ENCODE data around the gene ARID5B. TPM values are rescaled to one million over a fixed set of nuclear protein-coding genes. Genes with fewer than 3 reads are reported as not detected.

The ARID5B gene
- total and polyA plus RNA-seq, 2 experiments from 2014 or later = 1.3 to 1.6 TPM

- Histone ChIP-seq H3K27ac (ENCODE audit: low read depth) (no peak overlapping the region), H3F3A (replicated peaks; ENCODE audit: low read depth) (no peaks in the 10 kb centered on the region), H3K4me2 (no peak overlapping the region), H3K9me2 (ENCODE audit: insufficient read depth) (0 out of 2 replicates have a peak, but pooled peaks cover 9% of the 10 kb centered on the region), H3K79me2 (replicated peaks; ENCODE audit: insufficient read depth) (no peaks in the 10 kb centered on the region), H3K4me1 (ENCODE audit: insufficient read depth) (no peaks in the 10 kb centered on the region), H2AFZ (no peak overlapping the region), H3K36me3 (ENCODE audit: insufficient read depth) (no peaks in the 10 kb centered on the region), H4K20me1 (replicated peaks; ENCODE audit: insufficient read depth) (no peaks in the 10 kb centered on the region), H3K27me3 (ENCODE audit: insufficient read depth) (no peaks in the 10 kb centered on the region), H3K4me3 (no peak overlapping the region)
- DNase-seq (ENCODE audit: low spot score) = no peak
- no peak overlapping the region for H3K4me3 Mint-ChIP-seq
- H3K9me3 Mint-ChIP-seq = no peaks in the 10 kb centered on the region
- no peaks in the 10 kb centered on the region; the same call in 2 of the 3 replicates for H3K36me3 Mint-ChIP-seq (ENCODE audit: low read depth)
- TF ChIP-seq ETS1 (IDR thresholded peaks at IDR 0.05) = no peak
- no peak for TF ChIP-seq EZH2phosphoT487 (IDR thresholded peaks at IDR 0.05; ENCODE audit: unreplicated experiment)
- TF ChIP-seq CTCF (conservative IDR thresholded peaks at IDR 0.05; ENCODE audit: low read depth in 2 of 2) = no peak
- TF ChIP-seq JUNB (IDR thresholded peaks at IDR 0.05; ENCODE audit: unreplicated experiment) = no peak
- TF ChIP-seq CREB1 (CRISPR knock-in tag; IDR thresholded peaks at IDR 0.05; ENCODE audit: low read depth) = no peak
- no peak for ATAC-seq
- no peaks in the 10 kb centered on the region for H3K4me1 Mint-ChIP-seq
- no peak overlapping the region for H3K27ac Mint-ChIP-seq
- no peaks in the 10 kb centered on the region for H3K27me3 Mint-ChIP-seq (ENCODE audit: insufficient read depth, low read depth, poor library complexity)
These were observed 182.1 kb downstream of the ARID5B start for GRCh38 chr10:62083412-62084267.

- no peaks in the 10 kb centered on the region for H3K4me1 ChIP-seq (ENCODE audit: insufficient read depth)
- H3K27ac Mint-ChIP-seq = no peak overlapping the region
- DNase-seq (ENCODE audit: low spot score) = no peak
- no peaks in the 10 kb centered on the region for H4K20me1 ChIP-seq (replicated peaks; ENCODE audit: insufficient read depth)
- no peak overlapping the region for H3K4me3 Mint-ChIP-seq
- no peaks in the 10 kb centered on the region for H3K27me3 Mint-ChIP-seq (ENCODE audit: insufficient read depth, low read depth, poor library complexity)
- no peaks in the 10 kb centered on the region for H3K4me1 Mint-ChIP-seq
- H2AFZ ChIP-seq = no peak overlapping the region
- no peaks in the 10 kb centered on the region; the same call in 2 of the 3 replicates for H3K36me3 Mint-ChIP-seq (ENCODE audit: low read depth)
- ATAC-seq = no peak
- no peak overlapping the region for H3K27ac ChIP-seq (ENCODE audit: low read depth)
- H3K4me3 ChIP-seq = no peak overlapping the region
- H3F3A ChIP-seq (replicated peaks; ENCODE audit: low read depth) = no peaks in the 10 kb centered on the region
- no peaks in the 10 kb centered on the region for H3K79me2 ChIP-seq (replicated peaks; ENCODE audit: insufficient read depth)
- 0 out of 2 replicates have a peak, but pooled peaks cover 6% of the 10 kb centered on the region for H3K9me2 ChIP-seq (ENCODE audit: insufficient read depth)
- no peaks in the 10 kb centered on the region for H3K27me3 ChIP-seq (ENCODE audit: insufficient read depth)
- H3K4me2 ChIP-seq = no peak overlapping the region
- no peaks in the 10 kb centered on the region for H3K9me3 Mint-ChIP-seq
- H3K36me3 ChIP-seq (ENCODE audit: insufficient read depth) = no peaks in the 10 kb centered on the region
- TF ChIP-seq ZNF331 (CRISPR knock-in tag; IDR thresholded peaks at IDR 0.05; ENCODE audit: low read depth) (no peak), NANOG (IDR thresholded peaks at IDR 0.05; ENCODE audit: borderline replicate concordance) (no peak), REST (IDR thresholded peaks at IDR 0.05; ENCODE audit: unreplicated experiment) (no peak)
These were observed 183.0 kb downstream of the ARID5B start for GRCh38 chr10:62084451-62084850.

All from GM23338 (cell line).